ENCODE results near the gene OR1K1. TPM values are rescaled to one million over a fixed set of nuclear protein-coding genes. Genes with fewer than 3 reads are reported as not detected.

The OR1K1 gene
- total and polyA plus RNA-seq, 2 of the 13 experiments (the other 11 are each of a cell fraction or from before 2014, with no cell fraction given) = not detected

GRCh38 chr9:122832194-122832593, 32.3 kb downstream of the OR1K1 start (continued):
- TF ChIP-seq SCMH1 (CRISPR knock-in tag; IDR thresholded peaks at IDR 0.05; ENCODE audit: borderline replicate concordance) (no peak), BCL6 (CRISPR knock-in tag; IDR thresholded peaks at IDR 0.05) (no peak), ARNT (IDR thresholded peaks at IDR 0.05) (no peak), ZBTB33 (CRISPR knock-in tag; IDR thresholded peaks at IDR 0.05) (no peak), SP5 (CRISPR knock-in tag; IDR thresholded peaks at IDR 0.05; ENCODE audit: borderline replicate concordance, low read depth) (no peak), ZBTB10 (CRISPR knock-in tag; IDR thresholded peaks at IDR 0.05; ENCODE audit: borderline replicate concordance) (no peak), DRAP1 (CRISPR knock-in tag; IDR thresholded peaks at IDR 0.05) (no peak), ZNF260 (CRISPR knock-in tag; IDR thresholded peaks at IDR 0.05; ENCODE audit: borderline replicate concordance, low read depth) (no peak), SETDB1 (CRISPR knock-in tag; IDR thresholded peaks at IDR 0.05; ENCODE audit: borderline replicate concordance) (no peak), THRA (CRISPR knock-in tag; IDR thresholded peaks at IDR 0.05; ENCODE audit: borderline replicate concordance) (no peak), AKAP8 (CRISPR knock-in tag; IDR thresholded peaks at IDR 0.05) (no peak)

Measured in HepG2 (cell line).